IMR-90 (cell line): Measurements from ENCODE around the gene TIAM2. TPM values are rescaled to one million over a fixed set of nuclear protein-coding genes. Genes with fewer than 3 reads are reported as not detected.

ENCODE experiments used
- ATAC-seq: fragments of 200-7000 bp; cut with Tn5 transposase; 2 replicates; pipeline ENCODE4 v1.9.1; 2020; ENCODE audit warnings: low read depth, mild to moderate bottlenecking, moderate library complexity
- BruUV-seq: library from RNA; stranded (reverse); fragments of 400-500 nt; replicated peaks from 2 replicates; lab custom pipeline; 2021; lab: Mats Ljungman, UMichigan
- CTCF ChIA-PET: fragments of 300-600 bp; formaldehyde crosslinking; extraction: SDS; loops from one replicate; lab custom pipeline; 2021; ENCODE audit warnings: antibody characterized with exemption; lab: Yijun Ruan, JAX
- POLR2A ChIA-PET: fragments of 300-600 bp; sonication (Branson Sonifier 250); formaldehyde crosslinking; loops from one replicate; lab custom pipeline; 2022; ENCODE audit warnings: antibody characterized with exemption; ENCODE audit not compliant: unreplicated experiment; lab: Charles Lee
- DNase-seq: peaks from one replicate; pipeline ENCODE4 v3.0.0; 2013
- H2AFZ ChIP-seq: replicated peaks from 2 replicates; pipeline ENCODE3; 2013; ENCODE audit warnings: low read length, mild to moderate bottlenecking; ENCODE audit not compliant: poor library complexity
- H2AK5ac ChIP-seq: 2 replicates; pipeline ENCODE4 v1.6.1; 2013; ENCODE audit warnings: low read depth, low read length, inconsistent platforms
- H2AK9ac ChIP-seq: replicated peaks from 2 replicates; pipeline ENCODE3; 2013; ENCODE audit warnings: mild to moderate bottlenecking, low read depth, low read length, moderate library complexity; ENCODE audit not compliant: poor library complexity
- H2BK120ac ChIP-seq: 2 replicates; pipeline ENCODE4 v1.6.1; 2013; ENCODE audit warnings: low read depth, low read length, inconsistent platforms
- H2BK15ac ChIP-seq: 3 replicates; pipeline ENCODE4 v1.6.1; 2013; ENCODE audit warnings: low read depth, low read length, inconsistent platforms
- H2BK20ac ChIP-seq: 2 replicates; pipeline ENCODE4 v1.6.1; 2013; ENCODE audit warnings: low read depth, mild to moderate bottlenecking, inconsistent platforms, low read length, moderate library complexity
- H2BK5ac ChIP-seq: 2 replicates; pipeline ENCODE4 v1.6.1; 2013; ENCODE audit warnings: mild to moderate bottlenecking, low read depth, low read length, inconsistent platforms; ENCODE audit not compliant: poor library complexity, severe bottlenecking
- H3K14ac ChIP-seq: replicated peaks from 2 replicates; pipeline ENCODE4 v1.6.1; 2013; ENCODE audit warnings: low read depth, low read length, inconsistent platforms
- H3K18ac ChIP-seq: 2 replicates; pipeline ENCODE4 v1.6.1; 2013; ENCODE audit warnings: low read depth, low read length, control low read depth
- H3K23ac ChIP-seq: 2 replicates; pipeline ENCODE4 v1.6.1; 2013; ENCODE audit warnings: low read depth, low read length, inconsistent platforms
- H3K27ac ChIP-seq: 2 replicates; pipeline ENCODE4 v1.5.1; 2013; ENCODE audit warnings: mild to moderate bottlenecking, control low read depth, low read length; ENCODE audit not compliant: insufficient read depth
- H3K27me3 ChIP-seq: 2 replicates; pipeline ENCODE4 v1.6.1; 2013; ENCODE audit warnings: low read length; ENCODE audit not compliant: control insufficient read depth, insufficient read depth
- H3K36me3 ChIP-seq: 2 replicates; pipeline ENCODE4 v1.6.1; 2013; ENCODE audit warnings: low read length, mixed read lengths; ENCODE audit not compliant: control insufficient read depth, insufficient read depth
- H3K4ac ChIP-seq: 2 replicates; pipeline ENCODE4 v1.6.1; 2013; ENCODE audit warnings: low read depth, low read length, inconsistent platforms
- H3K4me1 ChIP-seq: 2 replicates; pipeline ENCODE4 v1.6.1; 2013; ENCODE audit warnings: low read length, mixed read lengths; ENCODE audit not compliant: control insufficient read depth, insufficient read depth
- H3K4me2 ChIP-seq: 2 replicates; pipeline ENCODE4 v1.6.1; 2013; ENCODE audit warnings: low read depth, mild to moderate bottlenecking, control low read depth, low read length, moderate library complexity
- H3K4me3 ChIP-seq: 2 replicates; pipeline ENCODE4 v1.5.1; 2013; ENCODE audit warnings: low read depth, mild to moderate bottlenecking, control low read depth, low read length, moderate library complexity; ENCODE audit not compliant: insufficient read depth
- H3K56ac ChIP-seq: 2 replicates; pipeline ENCODE4 v1.6.1; 2013; ENCODE audit warnings: low read length, inconsistent platforms; ENCODE audit not compliant: insufficient read depth; ENCODE audit errors: extremely low read depth
- H3K79me1 ChIP-seq, 2 experiments: 2 replicates each; pipeline ENCODE4 v1.6.1; 2013; ENCODE audit warnings: low read length in 2 of 2, inconsistent platforms in 1 of 2, low read depth in 1 of 2
- H3K9ac ChIP-seq: 2 replicates; pipeline ENCODE4 v1.6.1; 2013; ENCODE audit warnings: low read depth, low read length, control low read depth
- H3K9me1 ChIP-seq: 2 replicates; pipeline ENCODE4 v1.6.1; 2013; ENCODE audit warnings: low read length, inconsistent platforms; ENCODE audit not compliant: insufficient read depth
- H3K9me3 ChIP-seq: 2 replicates; pipeline ENCODE4 v1.6.1; 2013; ENCODE audit warnings: low read length; ENCODE audit not compliant: control insufficient read depth, insufficient read depth
- H4K20me1 ChIP-seq: 2 replicates; pipeline ENCODE4 v1.6.1; 2013; ENCODE audit warnings: low read length, inconsistent platforms; ENCODE audit not compliant: insufficient read depth
- H4K5ac ChIP-seq: 2 replicates; pipeline ENCODE4 v1.6.1; 2013; ENCODE audit warnings: mild to moderate bottlenecking, low read depth, low read length, control low read depth
- H4K8ac ChIP-seq, 2 experiments: 2 replicates each; pipeline ENCODE4 v1.6.1; 2013; ENCODE audit warnings: low read depth in 2 of 2, low read length in 2 of 2, control low read depth in 1 of 2, inconsistent platforms in 1 of 2
- H4K91ac ChIP-seq: 2 replicates; pipeline ENCODE4 v1.6.1; 2013; ENCODE audit warnings: low read depth, low read length, inconsistent platforms; ENCODE audit not compliant: insufficient read depth
- CHD1 ChIP-seq: IDR thresholded peaks from 2 replicates; pipeline ENCODE4 v1.6.1; 2012; ENCODE audit warnings: low read depth, low read length, improper control_type of control experiment
- MAFK ChIP-seq: IDR thresholded peaks from 2 replicates; pipeline ENCODE4 v1.6.1; 2012; ENCODE audit warnings: low read depth, low read length, improper control_type of control experiment
- NFE2L2 ChIP-seq: fragments of 150-350 bp; IDR thresholded peaks from 2 replicates; pipeline ENCODE4 v1.6.1; 2016; ENCODE audit warnings: low read depth, mild to moderate bottlenecking, low read length
- WGBS, 2 experiments: methylation state at CpG; one replicate each; pipeline versions ENCODE4 v1.1.5 to v1.1.7; 2013; ENCODE audit warnings: missing lambda C conversion rate in 2 of 2; ENCODE audit not compliant: insufficient read length in 1 of 2; ENCODE audit errors: extremely low coverage in 2 of 2; 5-methylcytosine and 5-hydroxymethylcytosine counted together
- dilution Hi-C: fragments of 300-500 bp; cut with HindIII; formaldehyde crosslinking; loops from one replicate; pipeline ENCODE4 v1.14.3; 2018; ENCODE audit warnings: low sequenced_read_pairs; ENCODE audit not compliant: unreplicated experiment
- in situ Hi-C: fragments of 300-500 bp; cut with MboI; formaldehyde crosslinking; loops from 3 replicates; pipeline ENCODE4 v1.14.3; 2019; ENCODE audit warnings: low sequenced_read_pairs, inconsistent platforms, mixed read lengths
- intact Hi-C: fragments of 100-400 bp; cut with micrococcal nuclease; formaldehyde crosslinking; loops from 2 replicates; pipeline ENCODE4 v1.10.0; 2022
- polyA plus RNA-seq, 3 experiments: library from polyadenylated mRNA; depleted of rRNA; stranded (reverse); fragments of >200 nt; gene quantifications; 2 replicates each; pipeline ENCODE4 v1.2.3, GENCODE V29; 2012; ENCODE audit warnings: low replicate concordance in 1 of 3
- total RNA-seq: library from RNA; depleted of rRNA; stranded (reverse); fragments of >200 nt; gene quantifications from 2 replicates; pipeline ENCODE4 v1.2.3, GENCODE V29; 2012

Gene TIAM2
- total and polyA plus RNA-seq, 2 of the 4 experiments (the other 2 are of a cell fraction): 3.1 to 4.7 TPM

- H2BK15ac ChIP-seq: no peak overlapping the region
- no peak overlapping the region for H3K23ac ChIP-seq
- H3K4me3 ChIP-seq: no peak overlapping the region
- DNase-seq: no peak
- H3K4ac ChIP-seq: no peak overlapping the region
- in situ Hi-C loops (no loop called here), intact Hi-C loops (no loop called here), dilution Hi-C loops (no loop called here)
- CTCF ChIA-PET: interaction anchor here (0.7 kb wide), 1 partner anchor 226 kb away, joined by 3 read pairs; no protein-coding TSS in a partner anchor
- TF ChIP-seq CHD1: no peak
- TF ChIP-seq NFE2L2: no peak
- no peak for TF ChIP-seq MAFK
- 80% methylated on average over 1 of the region's 3 CpGs; no CpG with 5 or more reads in 1 of the 2 experiments for WGBS, 2 experiments
- H3K56ac ChIP-seq: no peak overlapping the region
- no peak overlapping the region for H4K91ac ChIP-seq
- 0 out of 2 replicates have a peak overlapping the region, but pooled peaks have one; percentile 42 for H4K5ac ChIP-seq
- H2BK20ac ChIP-seq: no peak overlapping the region
- ATAC-seq: no peak
- no peak overlapping the region for H3K27ac ChIP-seq
- POLR2A ChIA-PET: no interaction called here
- H3K9me1 ChIP-seq: peaks cover 3% of the 10 kb centered on the region; the same call in 1 of the 2 replicates
- H3K79me1 ChIP-seq: peaks cover 19 to 34% of the 10 kb centered on the region in 2 experiments
- BruUV-seq: no TSS peak
- no peak overlapping the region for H3K14ac ChIP-seq
- H4K8ac ChIP-seq: no peak overlapping the region
- no peak overlapping the region for H2AK5ac ChIP-seq
- H2BK5ac ChIP-seq: no peak overlapping the region
- no peak overlapping the region for H2BK120ac ChIP-seq
- 0 out of 2 replicates have a peak, but pooled peaks cover 3% of the 10 kb centered on the region for H4K20me1 ChIP-seq
- no peak overlapping the region for H3K4me2 ChIP-seq
- no peaks in the 10 kb centered on the region; the same call in 1 of the 2 replicates for H3K36me3 ChIP-seq
- no peak overlapping the region for H2AK9ac ChIP-seq
- no peak overlapping the region for H2AFZ ChIP-seq
- peaks cover 12% of the 10 kb centered on the region for H3K4me1 ChIP-seq
- H3K18ac ChIP-seq: no peak overlapping the region
- no peaks in the 10 kb centered on the region for H3K9me3 ChIP-seq
- H3K27me3 ChIP-seq: no peaks in the 10 kb centered on the region
- no peak overlapping the region for H3K9ac ChIP-seq
Observed at GRCh38 chr6:155269765-155270164, 274.6 kb downstream of the TIAM2 start.
